Measurements from ENCODE around the gene UTS2B.

Gene UTS2B

GRCh38 chr3:191237047-191237882 is 93.1 kb downstream of the UTS2B start:
- no peak for DNase-seq
- Mint-ChIP-seq H3K27ac (no peak overlapping the region), H3K9me3 (no peaks in the 10 kb centered on the region), H3K4me1 (ENCODE audit: low read depth) (peaks cover 5% of the 10 kb centered on the region), H3K36me3 (ENCODE audit: low read depth) (no peaks in the 10 kb centered on the region), H3K27me3 (no peaks in the 10 kb centered on the region), H3K4me3 (no peak overlapping the region)

GRCh38 chr3:191236646-191237045 is 93.7 kb downstream of the UTS2B start:
- H3K4me3 Mint-ChIP-seq: no peak overlapping the region
- no peaks in the 10 kb centered on the region for H3K36me3 Mint-ChIP-seq (ENCODE audit: low read depth)
- H3K27ac Mint-ChIP-seq: no peak overlapping the region
- DNase-seq: no peak
- H3K4me1 Mint-ChIP-seq (ENCODE audit: low read depth): peaks cover 5% of the 10 kb centered on the region
- no peaks in the 10 kb centered on the region for H3K27me3 Mint-ChIP-seq
- H3K9me3 Mint-ChIP-seq: no peaks in the 10 kb centered on the region

GRCh38 chr3:191235331-191236314 is 94.7 kb downstream of the UTS2B start:
- H3K27ac Mint-ChIP-seq: no peak overlapping the region
- H3K4me1 Mint-ChIP-seq (ENCODE audit: low read depth): peaks cover 5% of the 10 kb centered on the region
- H3K27me3 Mint-ChIP-seq: no peaks in the 10 kb centered on the region
- DNase-seq: no peak
- H3K4me3 Mint-ChIP-seq: no peak overlapping the region
- no peaks in the 10 kb centered on the region for H3K9me3 Mint-ChIP-seq
- H3K36me3 Mint-ChIP-seq (ENCODE audit: low read depth): no peaks in the 10 kb centered on the region

- Mint-ChIP-seq H3K4me3 (no peak overlapping the region), H3K4me1 (ENCODE audit: low read depth) (peaks cover 5% of the 10 kb centered on the region), H3K9me3 (no peaks in the 10 kb centered on the region), H3K27me3 (no peaks in the 10 kb centered on the region), H3K36me3 (ENCODE audit: low read depth) (no peaks in the 10 kb centered on the region), H3K27ac (no peak overlapping the region)
- DNase-seq: no peak
Measured at GRCh38 chr3:191234216-191234615, 96.1 kb downstream of the UTS2B start.

- H3K27ac Mint-ChIP-seq: no peak overlapping the region
- no peaks in the 10 kb centered on the region for H3K36me3 Mint-ChIP-seq (ENCODE audit: low read depth)
- H3K9me3 Mint-ChIP-seq: no peaks in the 10 kb centered on the region
- no peaks in the 10 kb centered on the region for H3K4me1 Mint-ChIP-seq (ENCODE audit: low read depth)
- no peaks in the 10 kb centered on the region for H3K27me3 Mint-ChIP-seq
- no peak for DNase-seq
- H3K4me3 Mint-ChIP-seq: no peak overlapping the region
Measured at GRCh38 chr3:191227541-191227940, 102.8 kb downstream of the UTS2B start.

- no peaks in the 10 kb centered on the region for H3K4me1 Mint-ChIP-seq (ENCODE audit: low read depth)
- no peak overlapping the region for H3K27ac Mint-ChIP-seq
- no peaks in the 10 kb centered on the region for H3K36me3 Mint-ChIP-seq (ENCODE audit: low read depth)
- no peaks in the 10 kb centered on the region for H3K9me3 Mint-ChIP-seq
- no peak for DNase-seq
- H3K27me3 Mint-ChIP-seq: no peaks in the 10 kb centered on the region
- H3K4me3 Mint-ChIP-seq: no peak overlapping the region
Measured at GRCh38 chr3:191221638-191222037, 108.7 kb downstream of the UTS2B start.

- Mint-ChIP-seq H3K27ac (no peak overlapping the region), H3K4me3 (no peak overlapping the region), H3K4me1 (ENCODE audit: low read depth) (no peaks in the 10 kb centered on the region), H3K9me3 (no peaks in the 10 kb centered on the region), H3K27me3 (no peaks in the 10 kb centered on the region), H3K36me3 (ENCODE audit: low read depth) (no peaks in the 10 kb centered on the region)
- DNase-seq: no peak
Measured at GRCh38 chr3:191220908-191221307, 109.4 kb downstream of the UTS2B start.

- Mint-ChIP-seq H3K36me3 (ENCODE audit: low read depth) (no peaks in the 10 kb centered on the region), H3K9me3 (peaks cover 2% of the 10 kb centered on the region), H3K27ac (no peak overlapping the region), H3K4me3 (no peak overlapping the region), H3K4me1 (ENCODE audit: low read depth) (no peaks in the 10 kb centered on the region), H3K27me3 (no peaks in the 10 kb centered on the region)
- no peak for DNase-seq
Measured at GRCh38 chr3:191217301-191217700, 113.0 kb downstream of the UTS2B start.

Measured in activated T-cell treated with anti-CD3 and anti-CD28 coated beads, Interleukin-2, amount 50 U/mL, for 24 hours (primary cell).